K562 (cell line): ENCODE data around the gene PCNX4. TPM values are rescaled to one million over a fixed set of nuclear protein-coding genes. Genes with fewer than 3 reads are reported as not detected.

Experiments
- BCOR ChIP-seq: fragments of 450-650 bp; IDR thresholded peaks from 2 replicates; pipeline ENCODE4 v1.6.1; 2016
- BRF1 ChIP-seq: IDR thresholded peaks from 3 replicates; pipeline ENCODE4 v1.6.1; 2011; ENCODE audit warnings: borderline replicate concordance, mild to moderate bottlenecking; ENCODE audit not compliant: insufficient read length; ENCODE audit errors: extremely low read depth
- CCNT2 ChIP-seq: IDR thresholded peaks from 2 replicates; pipeline ENCODE4 v1.6.1; 2011; ENCODE audit warnings: borderline replicate concordance, low read depth, mild to moderate bottlenecking, moderate library complexity, mixed read lengths, low read length; ENCODE audit not compliant: insufficient read length; ENCODE audit errors: extremely low read depth
- CXXC5 ChIP-seq: fragments of 250-450 bp; sonication (Bioruptor Pico); IDR thresholded peaks from 2 replicates; pipeline ENCODE4 v1.8.0; 2022; ENCODE audit warnings: inconsistent platforms, mild to moderate bottlenecking, moderate library complexity
- DPF2 ChIP-seq: fragments of 450-650 bp; IDR thresholded peaks from 2 replicates; pipeline ENCODE4 v1.6.1; 2016
- EP300 ChIP-seq: IDR thresholded peaks from 2 replicates; pipeline ENCODE4 v1.6.1; 2012; ENCODE audit warnings: low read length, improper control_type of control experiment
- HNRNPL ChIP-seq: fragments of 200-400 bp; formaldehyde crosslinking; IDR thresholded peaks from 2 replicates; pipeline ENCODE4 v1.6.1; 2017; ENCODE audit warnings: low read depth, mild to moderate bottlenecking, low read length
- POLR2AphosphoS5 ChIP-seq: IDR thresholded peaks from 2 replicates; pipeline ENCODE4 v1.6.1; 2011; ENCODE audit warnings: mild to moderate bottlenecking, low read depth, low read length, moderate library complexity; ENCODE audit not compliant: control insufficient read depth, insufficient read depth
- POLR2G ChIP-seq: fragments of 200-400 bp; formaldehyde crosslinking; IDR thresholded peaks from 2 replicates; pipeline ENCODE4 v1.6.1; 2017; ENCODE audit warnings: low read depth, mild to moderate bottlenecking, antibody characterized with exemption, low read length, moderate library complexity
- PPARD ChIP-seq: fragments of 250-450 bp; sonication (Bioruptor Pico); IDR thresholded peaks from 2 replicates; pipeline ENCODE4 v1.8.0; 2022; ENCODE audit warnings: inconsistent platforms, mild to moderate bottlenecking, moderate library complexity
- SMAD1 ChIP-seq: fragments of 150-350 bp; IDR thresholded peaks from 2 replicates; pipeline ENCODE4 v1.6.1; 2014; ENCODE audit warnings: low read length, low read depth; ENCODE audit not compliant: partially characterized antibody
- TAF1 ChIP-seq: IDR thresholded peaks from 2 replicates; pipeline ENCODE4 v1.6.1; 2011; ENCODE audit warnings: mild to moderate bottlenecking, low read length, moderate library complexity; ENCODE audit not compliant: insufficient read depth, control insufficient read depth, severe bottlenecking; ENCODE audit errors: extremely low read depth
- TRIM25 ChIP-seq: fragments of 450-650 bp; IDR thresholded peaks from 2 replicates; pipeline ENCODE4 v1.7.0; 2016; ENCODE audit warnings: borderline replicate concordance
- ZNF146 ChIP-seq: IDR thresholded peaks from one replicate; pipeline ENCODE4 v1.6.1; 2018; ENCODE audit warnings: missing compliant biosample characterization; ENCODE audit not compliant: unreplicated experiment
- ZNF511 ChIP-seq: sonication (generic); formaldehyde crosslinking; IDR thresholded peaks from 2 replicates; pipeline ENCODE4 v1.8.0; 2022; ENCODE audit warnings: mild to moderate bottlenecking, missing genetic modification reagents
- ZNF780A ChIP-seq: fragments of 250-450 bp; sonication (Bioruptor Pico); IDR thresholded peaks from 2 replicates; pipeline ENCODE4 v1.5.0; 2021; ENCODE audit warnings: mild to moderate bottlenecking
- polyA plus RNA-seq, 8 experiments: library from polyadenylated mRNA; depleted of rRNA in 4 of 8; stranded (reverse) in 5 of 8; unstranded in 3 of 8; fragments of >200 nt; fragmentation: Nextera tagmentation in 2 of 8; fragmentation: Illumina TruSeq in 1 of 8; extraction: Ambion mirVana in 2 of 8; extraction: Trizol in 1 of 8; gene quantifications; 2 replicates each; pipeline versions ENCODE4 v1.2.1 to v1.2.3, GENCODE V29; 2011 to 2014; ENCODE audit warnings: inconsistent platforms in 1 of 8, missing spikeins in 1 of 8
- total RNA-seq, 7 experiments: library from RNA; depleted of rRNA in 6 of 7; stranded (reverse); fragments of >200 nt in 6 of 7; fragmentation: Illumina TruSeq in 2 of 7; extraction: Trizol in 2 of 7; gene quantifications; 2 replicates each; pipeline versions ENCODE4 v1.2.1 to v1.2.3, GENCODE V29; 2011 to 2021; ENCODE audit warnings: low replicate concordance in 1 of 7

PCNX4 gene
- total and polyA plus RNA-seq, 9 of the 15 experiments (the other 6 are each of a cell fraction or from before 2014, with no cell fraction given), result 10.0 to 41.2 (median 22.4) TPM

- no peak for TF ChIP-seq SMAD1
- no peak for TF ChIP-seq ZNF146 (CRISPR knock-in tag)
- TF ChIP-seq TRIM25, result no peak
- no peak for TF ChIP-seq EP300
- TF ChIP-seq ZNF511, result 0 out of 2 replicates have a peak, but pooled peaks have one; percentile 54
- TF ChIP-seq ZNF780A (CRISPR knock-in tag), result no peak
- no peak for TF ChIP-seq DPF2
- TF ChIP-seq POLR2AphosphoS5, result no peak
- no peak for TF ChIP-seq PPARD (CRISPR knock-in tag)
- peak; percentile 72 for TF ChIP-seq CCNT2
- TF ChIP-seq HNRNPL, result peak; percentile 76
- TF ChIP-seq BCOR, result 0 out of 2 replicates have a peak, but pooled peaks have one; percentile 6
- TF ChIP-seq POLR2G, result peak; percentile 92
- no peak for TF ChIP-seq BRF1
- TF ChIP-seq CXXC5 (CRISPR knock-in tag), result peak; percentile 73
- TF ChIP-seq TAF1, result peak; percentile 42
Measured at GRCh38 chr14:60164712-60165546, 73.2 kb downstream of the PCNX4 start, which contains the start of gene DHRS7 (continued).
